ENCODE data around the gene ING2.
"Not testable (repeated sequence)": the region's sequence is repeated elsewhere in the genome, so short reads cannot be mapped to it uniquely, and the experiment has no call there.

DNA sequence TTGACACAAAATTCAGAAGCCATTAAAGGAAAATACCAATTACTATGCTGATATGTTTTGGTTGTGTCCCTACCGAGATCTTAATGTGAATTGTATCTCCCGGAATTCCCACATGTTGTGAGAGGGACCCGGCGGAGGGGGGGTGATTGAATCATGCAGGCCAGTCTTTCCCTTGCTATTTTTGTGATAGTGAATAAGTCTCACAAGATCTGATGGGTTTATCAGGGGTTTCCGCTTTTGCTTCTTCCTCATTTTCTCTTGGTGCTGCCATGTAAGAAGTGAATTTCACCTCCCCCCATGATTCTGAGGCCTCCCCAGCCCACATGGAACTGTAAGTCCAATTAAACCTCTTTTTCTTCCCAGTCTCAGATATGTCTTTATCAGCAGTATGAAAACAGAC, 39.0 kb upstream of the ING2 start:
- not testable (repeated sequence) for TF ChIP-seq CTCF, POLR2A (IDR thresholded peaks at IDR 0.05)
